Astrocyte of the spinal cord (primary cell): ENCODE measurements around the gene DNAH1.

Experiments
- DNase-seq: peaks from one replicate; pipeline ENCODE4 v3.0.0; 2011; ENCODE audit warnings: low read depth, low spot score
- H3K4me3 ChIP-seq: 2 replicates; pipeline ENCODE4 v1.5.1; 2011; ENCODE audit warnings: low read depth, mild to moderate bottlenecking, low read length, moderate library complexity
- CTCF ChIP-seq: IDR thresholded peaks from 2 replicates; pipeline ENCODE4 v1.5.1; 2012; ENCODE audit warnings: low read depth, mild to moderate bottlenecking, low read length, inconsistent platforms
- in situ Hi-C: cut with HindIII; loops from 2 replicates; pipeline ENCODE4 v1.10.0; 2017; ENCODE audit warnings: low sequenced_read_pairs

Gene DNAH1

GRCh38 chr3:52291508-52292181, 24.5 kb upstream of the DNAH1 start:
- no peak overlapping the region for H3K4me3 ChIP-seq
- DNase-seq, result no peak
- peak; percentile 51 for TF ChIP-seq CTCF
- in situ Hi-C loops, result no loop called here

- no peak for TF ChIP-seq CTCF
- in situ Hi-C loops, result no loop called here
- H3K4me3 ChIP-seq, result no peak overlapping the region
- DNase-seq, result no peak
Observed at GRCh38 chr3:52292247-52293065, 23.7 kb upstream of the DNAH1 start.

- no peak for TF ChIP-seq CTCF
- in situ Hi-C loops, result no loop called here
- no peak for DNase-seq
- no peak overlapping the region for H3K4me3 ChIP-seq
Observed at GRCh38 chr3:52293491-52294319, 22.4 kb upstream of the DNAH1 start.

- DNase-seq, result no peak
- in situ Hi-C loops, result no loop called here
- H3K4me3 ChIP-seq, result no peak overlapping the region
- TF ChIP-seq CTCF, result no peak
Observed at GRCh38 chr3:52294320-52295150, 21.6 kb upstream of the DNAH1 start.

GRCh38 chr3:52295671-52296208, 20.4 kb upstream of the DNAH1 start:
- no peak overlapping the region for H3K4me3 ChIP-seq
- no peak for DNase-seq
- no peak for TF ChIP-seq CTCF
- in situ Hi-C loops, result no loop called here
